AG09319 (cell line): ENCODE results near the gene NGRN.
A peak's percentile ranks its signal among the peaks of the same experiment; 100 is the strongest.
"Not testable (repeated sequence)": the region's sequence is repeated elsewhere in the genome, so short reads cannot be mapped to it uniquely, and the experiment has no call there.

ENCODE experiments used
- DNase-seq: peaks from one replicate; pipeline ENCODE4 v3.0.0-alpha.2; 2010; ENCODE audit warnings: low read depth; ENCODE audit errors: extremely low read depth
- TF ChIP-seq, protein P1 (sequence below): IDR thresholded peaks from 2 replicates; pipeline ENCODE4 v1.5.1; 2011; ENCODE audit warnings: low read depth, mild to moderate bottlenecking, inconsistent platforms, low read length, moderate library complexity

NGRN gene

DNA sequence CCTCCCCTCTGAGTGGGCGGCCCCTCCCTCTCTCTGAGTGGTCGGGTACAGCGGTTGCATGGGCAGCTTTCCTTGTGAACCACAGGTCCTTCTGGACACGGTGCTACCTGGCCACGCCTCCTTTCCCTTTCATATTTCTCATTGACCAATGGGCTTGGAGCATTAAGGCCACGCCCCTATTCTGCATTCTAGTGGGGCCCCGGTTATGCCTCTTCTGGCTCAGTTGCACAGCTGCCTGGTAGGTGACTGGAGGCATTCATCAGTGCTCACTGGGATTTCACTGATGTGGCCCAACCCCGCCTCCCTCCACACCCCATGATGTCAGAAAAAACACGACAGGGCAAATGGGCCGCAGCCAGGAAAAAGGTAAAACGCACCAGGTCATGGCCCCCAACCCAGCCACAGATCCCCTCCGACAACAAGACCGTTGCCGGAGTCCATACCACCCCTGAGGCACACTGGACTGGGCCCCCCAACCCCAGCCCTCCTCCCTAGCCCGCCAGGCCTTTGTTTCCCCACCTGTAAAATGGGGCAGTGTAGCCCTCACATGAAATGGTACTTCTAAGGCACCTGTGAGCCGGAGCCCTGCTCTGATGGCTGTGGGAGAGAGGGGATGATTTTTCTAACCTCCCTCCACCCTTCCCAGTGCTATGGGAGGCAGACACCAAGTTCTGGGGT is 26.3 kb downstream of the NGRN start:
- no peak for DNase-seq
- TF ChIP-seq, protein P1, sequence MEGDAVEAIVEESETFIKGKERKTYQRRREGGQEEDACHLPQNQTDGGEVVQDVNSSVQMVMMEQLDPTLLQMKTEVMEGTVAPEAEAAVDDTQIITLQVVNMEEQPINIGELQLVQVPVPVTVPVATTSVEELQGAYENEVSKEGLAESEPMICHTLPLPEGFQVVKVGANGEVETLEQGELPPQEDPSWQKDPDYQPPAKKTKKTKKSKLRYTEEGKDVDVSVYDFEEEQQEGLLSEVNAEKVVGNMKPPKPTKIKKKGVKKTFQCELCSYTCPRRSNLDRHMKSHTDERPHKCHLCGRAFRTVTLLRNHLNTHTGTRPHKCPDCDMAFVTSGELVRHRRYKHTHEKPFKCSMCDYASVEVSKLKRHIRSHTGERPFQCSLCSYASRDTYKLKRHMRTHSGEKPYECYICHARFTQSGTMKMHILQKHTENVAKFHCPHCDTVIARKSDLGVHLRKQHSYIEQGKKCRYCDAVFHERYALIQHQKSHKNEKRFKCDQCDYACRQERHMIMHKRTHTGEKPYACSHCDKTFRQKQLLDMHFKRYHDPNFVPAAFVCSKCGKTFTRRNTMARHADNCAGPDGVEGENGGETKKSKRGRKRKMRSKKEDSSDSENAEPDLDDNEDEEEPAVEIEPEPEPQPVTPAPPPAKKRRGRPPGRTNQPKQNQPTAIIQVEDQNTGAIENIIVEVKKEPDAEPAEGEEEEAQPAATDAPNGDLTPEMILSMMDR, result no peak

DNA sequence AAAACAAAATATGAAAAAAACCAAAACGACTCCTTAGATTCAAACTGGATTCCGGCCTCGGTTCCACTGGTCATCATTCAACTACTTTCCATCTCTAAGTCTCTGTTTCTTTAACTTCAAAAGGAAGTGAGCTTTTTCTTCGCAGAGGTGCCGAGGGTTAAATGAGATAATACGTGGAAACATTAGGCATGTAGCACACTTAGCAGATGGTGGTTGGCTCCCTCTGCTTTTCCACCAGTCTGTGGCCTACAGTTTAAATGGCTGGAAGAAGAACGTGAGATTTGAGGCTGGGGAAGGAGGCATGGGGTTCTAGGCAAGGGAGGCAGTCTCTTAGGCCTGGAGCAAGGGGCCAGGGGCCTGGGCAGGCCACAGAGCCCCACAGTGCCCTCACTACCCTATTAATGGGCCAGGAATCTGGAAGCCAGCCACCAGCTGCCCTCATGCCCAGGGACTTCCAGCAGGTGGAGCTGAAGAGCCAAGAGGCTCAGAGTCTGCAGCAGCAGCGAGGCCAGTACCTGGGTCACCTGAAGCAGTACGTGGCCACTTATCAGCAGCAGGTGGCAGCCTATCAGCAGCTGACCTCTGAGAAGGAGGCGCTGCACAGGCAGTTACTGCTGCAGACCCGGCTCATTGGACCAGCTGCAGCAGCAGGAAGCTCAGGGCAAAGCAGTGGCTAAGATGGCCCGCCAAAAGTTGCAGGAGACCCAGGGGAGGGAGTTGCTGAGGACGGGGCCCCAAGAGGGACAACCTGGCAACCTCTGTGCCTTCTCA is 27.8 kb downstream of the NGRN start:
- TF ChIP-seq, protein P1, result peak; percentile 73
- DNase-seq, result not testable (repeated sequence)

DNA sequence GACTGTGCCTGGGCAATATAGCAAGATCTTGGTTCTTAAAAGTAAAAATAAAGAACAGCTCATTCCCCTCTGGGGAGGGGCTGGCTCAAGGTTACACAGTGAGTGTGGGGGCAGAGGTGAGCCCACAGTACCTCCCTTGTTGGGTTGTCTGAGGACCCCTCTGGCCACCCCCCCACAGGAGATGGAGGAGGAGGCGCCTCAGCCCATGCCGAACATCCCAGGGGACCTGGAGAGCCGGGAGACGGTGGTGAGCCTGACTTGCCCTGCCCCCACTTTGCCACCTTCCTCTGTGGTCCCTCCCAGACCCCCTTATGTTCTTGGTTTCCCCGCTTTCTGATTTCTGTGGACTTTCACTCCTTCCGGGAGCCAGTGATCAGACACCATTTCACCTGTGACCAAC is 28.7 kb downstream of the NGRN start:
- TF ChIP-seq, protein P1, result no peak
- no peak for DNase-seq

DNA sequence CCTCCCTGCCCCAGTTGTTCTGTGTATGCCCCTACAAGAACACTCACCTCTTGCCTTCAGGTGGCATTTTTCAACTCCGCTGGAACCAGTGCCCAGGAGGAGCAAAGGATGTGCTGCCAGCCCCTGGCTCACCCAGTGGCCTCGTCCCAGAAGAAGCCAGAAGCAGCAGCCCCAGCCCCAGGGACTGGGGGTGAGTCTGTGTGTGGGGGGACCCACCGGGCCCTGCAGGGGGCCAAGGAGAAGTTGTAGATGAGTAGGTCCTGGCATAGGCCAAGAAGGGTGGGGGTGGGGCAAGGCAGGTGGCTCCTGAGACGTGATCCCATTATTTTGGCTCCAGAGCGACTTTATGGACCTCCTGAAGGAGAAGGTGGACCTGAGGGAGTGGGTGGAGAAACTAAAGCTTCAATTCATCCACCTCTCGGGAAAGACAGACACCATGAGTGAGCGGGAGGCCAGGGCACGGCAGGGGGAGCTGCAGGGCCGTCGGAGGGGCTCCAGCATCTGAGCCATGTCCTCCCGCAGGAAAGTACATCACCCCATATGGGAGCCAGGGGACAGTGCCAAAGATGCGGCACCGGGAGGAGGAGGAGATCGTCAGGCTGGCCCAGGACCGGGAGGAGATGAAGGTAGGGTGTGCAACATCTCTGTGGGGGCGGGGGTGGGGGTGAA is 29.3 kb downstream of the NGRN start:
- TF ChIP-seq, protein P1, result no peak
- DNase-seq, result no peak

DNA sequence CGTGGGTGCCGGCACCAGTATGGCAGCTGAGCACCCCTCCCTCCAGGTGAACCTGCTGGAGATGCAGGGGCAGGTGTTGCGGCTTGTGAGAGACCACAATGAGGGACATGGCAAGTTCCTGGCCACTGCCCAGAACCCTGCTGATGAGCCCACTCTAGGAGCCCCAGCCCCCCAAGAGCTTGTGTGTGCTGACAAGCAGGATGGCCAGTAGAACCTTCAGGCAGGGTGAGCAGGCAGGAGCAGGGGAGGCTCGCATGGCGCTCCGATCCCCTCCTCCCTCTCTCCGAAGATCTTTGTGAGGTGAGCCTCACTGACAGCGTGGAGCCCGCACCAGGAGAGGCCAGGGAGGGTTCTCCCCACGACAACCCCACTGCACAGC is 29.8 kb downstream of the NGRN start:
- TF ChIP-seq, protein P1, result no peak
- no peak for DNase-seq

DNA sequence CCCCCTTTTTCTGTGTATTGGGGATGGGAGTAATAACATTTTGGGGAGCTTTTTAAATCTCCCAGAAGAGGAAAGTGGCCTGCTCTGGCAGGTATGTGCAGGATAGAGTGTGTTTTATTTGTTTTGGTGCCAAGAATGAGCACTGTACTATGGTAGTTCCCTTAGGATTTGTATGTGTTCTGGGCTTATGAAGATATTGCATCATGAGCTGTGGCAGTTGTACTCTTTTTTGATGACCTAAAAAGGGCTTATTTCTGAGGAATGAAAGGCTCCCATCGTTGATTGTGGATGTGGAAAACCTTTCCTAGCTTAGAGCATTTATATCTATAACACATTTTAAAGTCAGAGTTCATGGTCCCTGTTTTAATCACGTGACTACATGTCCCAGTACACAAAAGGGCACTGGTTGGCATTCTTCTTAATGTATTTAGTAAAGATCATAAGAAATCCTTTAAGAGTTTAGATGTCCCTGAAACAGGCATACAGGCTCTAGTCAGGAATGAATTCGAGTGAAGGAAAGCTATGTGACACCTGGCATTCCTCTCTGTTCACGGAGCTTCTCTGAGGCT is 30.9 kb downstream of the NGRN start:
- DNase-seq, result not testable (repeated sequence)

DNA sequence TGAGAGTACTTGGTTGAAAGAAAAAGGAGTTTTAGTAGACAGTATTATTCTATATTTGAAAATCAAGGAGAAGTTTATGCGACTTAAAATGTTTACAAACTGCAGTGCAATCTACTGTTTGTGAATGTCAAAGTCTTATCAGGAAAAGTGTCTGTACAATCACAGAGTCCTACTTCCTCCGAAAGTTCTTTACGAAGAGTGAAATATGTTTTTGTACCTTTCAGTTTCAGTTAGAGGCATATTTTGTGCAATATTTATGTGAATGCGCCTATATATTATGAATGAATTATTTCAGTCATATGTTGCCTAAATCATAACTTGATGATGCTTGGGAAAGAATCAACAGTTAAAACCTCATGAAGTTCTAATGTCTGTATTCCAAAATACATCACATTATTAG is 31.5 kb downstream of the NGRN start:
- no peak for DNase-seq
- TF ChIP-seq, protein P1, result no peak
